ENCODE data around the gene TMEM244.
"Not testable (repeated sequence)": the region's sequence is repeated elsewhere in the genome, so short reads cannot be mapped to it uniquely, and the experiment has no call there.

Gene TMEM244

GRCh38 chr6:129860908-129861665 lies at the start of gene TMEM244:
TMEM244 (minus strand) TSS chr6:129861315; CDS start chr6:129861188, 127 bp downstream.
- no peak within 1 kb of the TSS for H3K27ac ChIP-seq
- no peak for DNase-seq (ENCODE audit: low read depth, low spot score)

GRCh38 chr6:129908858-129909257 lies 47.7 kb upstream of the TMEM244 start:
- no peak for DNase-seq (ENCODE audit: low read depth, low spot score)
- H3K27ac ChIP-seq, result no peak overlapping the region

GRCh38 chr6:129908356-129908755 lies 47.2 kb upstream of the TMEM244 start:
- no peak overlapping the region for H3K27ac ChIP-seq
- DNase-seq (ENCODE audit: low read depth, low spot score), result no peak

- DNase-seq (ENCODE audit: low read depth, low spot score), result no peak
- no peak overlapping the region for H3K27ac ChIP-seq
These were observed 45.5 kb upstream of the TMEM244 start for GRCh38 chr6:129906515-129907077.

- H3K27ac ChIP-seq, result no peak overlapping the region
These were observed 42.0 kb upstream of the TMEM244 start for GRCh38 chr6:129903082-129903481.

GRCh38 chr6:129902681-129903080 lies 41.6 kb upstream of the TMEM244 start:
- no peak overlapping the region for H3K27ac ChIP-seq
- no peak for DNase-seq (ENCODE audit: low read depth, low spot score)

More at GRCh38 chr6:129903082-129903481, 42.0 kb upstream of the TMEM244 start:
- DNase-seq (ENCODE audit: low read depth, low spot score), result no peak

GRCh38 chr6:129901910-129902309 lies 40.8 kb upstream of the TMEM244 start:
- H3K27ac ChIP-seq, result no peak overlapping the region
- DNase-seq (ENCODE audit: low read depth, low spot score), result peak; percentile 50

- no peak for DNase-seq (ENCODE audit: low read depth, low spot score)
- no peak overlapping the region for H3K27ac ChIP-seq
These were observed 34.6 kb upstream of the TMEM244 start for GRCh38 chr6:129895692-129896091.

GRCh38 chr6:129894921-129895320 lies 33.8 kb upstream of the TMEM244 start:
- H3K27ac ChIP-seq, result no peak overlapping the region

GRCh38 chr6:129893640-129894039 lies 32.5 kb upstream of the TMEM244 start:
- DNase-seq (ENCODE audit: low read depth, low spot score), result no peak
- no peak overlapping the region for H3K27ac ChIP-seq

More at GRCh38 chr6:129894921-129895320, 33.8 kb upstream of the TMEM244 start:
- DNase-seq (ENCODE audit: low read depth, low spot score), result no peak

GRCh38 chr6:129890701-129891100 lies 29.6 kb upstream of the TMEM244 start:
- H3K27ac ChIP-seq, result peak overlapping the region; percentile 72
- peak; percentile 16 for DNase-seq (ENCODE audit: low read depth, low spot score)

GRCh38 chr6:129890164-129890563 lies 29.0 kb upstream of the TMEM244 start:
- peak overlapping the region; percentile 72 for H3K27ac ChIP-seq
- peak; percentile 92 for DNase-seq (ENCODE audit: low read depth, low spot score)

GRCh38 chr6:129889580-129889979 lies 28.5 kb upstream of the TMEM244 start:
- H3K27ac ChIP-seq, result peak overlapping the region; percentile 72
- peak; percentile 49 for DNase-seq (ENCODE audit: low read depth, low spot score)

- no peak for DNase-seq (ENCODE audit: low read depth, low spot score)
- no peak overlapping the region for H3K27ac ChIP-seq
These were observed 25.5 kb upstream of the TMEM244 start for GRCh38 chr6:129886401-129887155.

- H3K27ac ChIP-seq, result no peak overlapping the region
- DNase-seq (ENCODE audit: low read depth, low spot score), result no peak
These were observed 23.1 kb upstream of the TMEM244 start for GRCh38 chr6:129884211-129884610.

GRCh38 chr6:129882510-129883023 lies 21.5 kb upstream of the TMEM244 start:
- DNase-seq (ENCODE audit: low read depth, low spot score), result no peak
- H3K27ac ChIP-seq, result no peak overlapping the region

- DNase-seq (ENCODE audit: low read depth, low spot score), result not testable (repeated sequence)
These were observed 16.8 kb upstream of the TMEM244 start for GRCh38 chr6:129877894-129878293.

GRCh38 chr6:129875610-129876520 lies 14.8 kb upstream of the TMEM244 start:
- no peak overlapping the region for H3K27ac ChIP-seq
- DNase-seq (ENCODE audit: low read depth, low spot score), result no peak

More at GRCh38 chr6:129877894-129878293, 16.8 kb upstream of the TMEM244 start:
- not testable (repeated sequence) for H3K27ac ChIP-seq

GRCh38 chr6:129874837-129875236 lies 13.7 kb upstream of the TMEM244 start:
- DNase-seq (ENCODE audit: low read depth, low spot score), result no peak
- no peak overlapping the region for H3K27ac ChIP-seq

- DNase-seq (ENCODE audit: low read depth, low spot score), result no peak
- H3K27ac ChIP-seq, result no peak overlapping the region
These were observed 11.5 kb upstream of the TMEM244 start for GRCh38 chr6:129872586-129872985.

All from epithelial cell of prostate (primary cell).